GM21390 (cell line): Measurements from ENCODE around the gene MET.

Experiments
- ATAC-seq: cut with Tn5 transposase; IDR thresholded peaks from one replicate; pipeline ENCODE4 v1.9.1; 2021; ENCODE audit not compliant: unreplicated experiment

The MET gene

DNA sequence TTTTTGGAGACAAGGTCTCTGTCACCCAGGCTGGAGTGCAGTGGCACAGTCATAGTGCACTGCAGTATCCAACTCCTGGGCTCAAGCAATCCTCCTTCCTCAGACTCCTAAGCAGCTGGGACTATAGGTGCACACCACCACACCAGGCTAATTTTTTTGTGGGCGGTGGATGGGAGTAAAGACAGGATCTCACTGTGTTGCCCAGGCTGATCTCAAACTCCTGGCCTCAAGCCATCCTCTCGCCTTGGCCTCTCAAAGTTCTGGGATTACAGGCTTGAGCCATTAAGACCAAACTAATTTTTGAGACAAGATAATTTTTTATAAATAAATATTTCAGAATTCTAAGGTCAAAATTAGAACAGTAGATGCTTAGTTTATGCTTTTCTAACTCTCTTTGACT is 109.6 kb downstream of the MET start:
- ATAC-seq, result no peak

DNA sequence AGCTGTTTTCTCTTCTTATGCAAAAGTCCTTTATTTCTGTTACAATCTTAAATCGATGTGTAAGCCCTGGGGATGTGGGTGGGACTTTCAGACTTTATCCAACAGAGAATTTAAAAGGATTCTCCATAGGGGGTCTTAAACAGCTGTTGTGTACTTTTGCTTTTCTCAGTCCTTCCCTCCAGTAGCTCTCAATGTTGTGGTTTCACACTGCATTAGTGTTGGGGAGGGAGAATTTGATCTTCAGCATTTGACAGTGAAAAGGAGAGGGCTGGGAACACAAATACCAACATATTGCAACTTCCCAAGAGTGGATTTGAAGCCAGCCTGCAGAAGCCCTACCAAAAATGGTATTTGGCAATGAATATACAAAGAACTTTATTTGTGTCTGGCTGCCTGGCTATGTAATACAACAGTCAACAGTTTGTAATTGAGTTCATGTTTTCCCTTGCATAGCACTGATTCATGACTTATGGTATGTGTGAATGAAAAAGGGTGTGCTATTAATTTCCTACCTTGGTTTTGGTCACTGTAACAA is 110.2 kb downstream of the MET start:
- no peak for ATAC-seq

DNA sequence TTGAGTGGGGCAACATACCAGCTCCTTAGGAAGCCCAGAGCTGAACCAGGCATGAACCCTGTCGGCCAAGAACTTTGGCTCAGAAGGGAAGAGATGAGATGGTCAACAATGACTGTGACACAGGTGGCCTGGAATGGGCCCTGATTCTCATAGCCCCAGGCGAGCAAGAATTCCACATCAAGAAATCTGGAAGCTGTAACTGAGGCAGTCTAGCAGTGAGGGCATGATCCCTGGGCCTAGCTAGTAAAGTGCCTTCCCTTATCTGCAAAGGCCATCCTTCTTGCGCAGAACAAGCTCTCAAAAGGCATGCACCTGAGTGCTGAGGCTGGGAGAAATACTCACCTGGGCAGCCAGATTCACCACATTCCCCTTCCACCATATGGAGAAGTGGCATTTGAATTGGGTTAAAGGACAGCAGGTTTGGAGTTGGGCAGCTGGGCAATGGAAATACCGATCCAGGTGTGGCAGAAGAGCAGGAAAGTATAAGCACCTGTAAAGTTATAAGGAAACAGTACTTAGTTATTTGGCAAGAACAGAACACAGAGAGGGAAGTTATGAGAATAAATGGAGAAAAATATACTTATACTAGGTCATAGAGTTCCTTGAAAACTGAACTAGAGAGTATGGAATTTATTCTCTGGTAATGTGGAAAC is 111.8 kb downstream of the MET start:
- no peak for ATAC-seq

DNA sequence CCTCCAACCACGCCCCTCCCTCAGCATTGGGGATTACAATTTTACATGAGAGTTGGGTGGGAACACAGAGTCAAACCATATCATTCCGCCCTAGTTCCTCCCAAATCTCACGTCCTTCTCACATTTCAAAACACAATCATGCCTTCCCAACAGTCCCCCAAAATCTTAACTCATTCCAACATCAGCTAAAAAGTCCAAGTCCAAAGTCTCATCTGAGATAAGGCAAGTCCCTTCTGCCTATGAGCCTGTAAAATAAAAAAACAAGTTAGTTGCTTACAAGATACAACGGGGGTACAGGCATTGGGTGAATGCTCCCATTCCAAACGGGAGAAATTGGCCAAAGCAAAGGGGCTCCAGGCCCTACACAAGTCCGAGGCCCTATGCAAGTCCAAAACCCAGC is 112.7 kb downstream of the MET start:
- ATAC-seq, result no peak

DNA sequence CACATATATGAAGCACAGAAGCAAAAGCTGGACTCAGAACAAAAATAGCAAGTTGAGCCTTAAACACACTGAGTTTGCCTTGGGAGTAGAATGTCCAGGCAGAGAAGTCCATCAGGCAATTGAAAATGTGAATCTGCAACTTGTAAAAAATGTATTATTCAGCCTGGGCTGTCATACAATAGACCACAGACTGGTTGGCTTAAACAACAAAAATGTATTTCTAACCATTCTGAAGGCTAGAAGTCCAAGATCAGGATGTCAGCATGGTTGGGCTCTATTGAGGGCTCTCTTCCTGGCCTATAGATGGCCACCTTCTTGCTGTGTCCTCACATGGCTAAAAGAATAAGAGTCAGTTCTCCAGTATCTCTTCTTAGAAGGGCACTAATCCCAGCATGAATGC is 113.8 kb downstream of the MET start:
- ATAC-seq, result no peak

DNA sequence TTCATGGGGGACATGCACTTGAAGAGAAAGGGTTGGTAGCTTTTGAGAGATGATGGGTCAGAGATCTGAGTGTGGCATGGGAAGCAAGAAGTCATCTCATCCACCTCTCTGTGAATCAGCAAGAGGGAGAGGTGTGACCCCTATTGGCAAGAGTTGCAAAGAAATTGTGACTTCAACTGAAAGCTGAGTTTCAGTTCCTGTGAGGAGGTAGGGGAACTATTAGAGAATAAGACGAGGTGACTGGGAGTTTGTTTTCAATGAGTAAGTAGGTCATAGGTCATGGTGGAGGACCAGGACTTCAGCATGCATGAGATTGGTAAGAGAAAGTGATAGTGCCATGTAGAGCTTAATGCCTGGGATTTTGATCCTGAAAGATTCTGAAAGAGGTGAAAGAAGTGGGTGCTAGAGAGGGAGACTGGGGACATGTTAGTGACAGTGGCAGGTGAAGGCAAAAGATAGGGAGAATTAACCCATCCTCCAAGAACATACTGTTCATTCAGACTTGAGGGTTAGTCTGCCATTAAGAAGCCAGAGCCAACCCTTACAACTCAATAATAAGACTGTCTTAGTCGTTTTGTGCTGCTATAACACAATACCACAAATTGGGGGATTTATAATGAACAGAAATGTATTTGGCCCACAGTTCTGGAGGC is 114.9 kb downstream of the MET start:
- peak; percentile 99 for ATAC-seq

DNA sequence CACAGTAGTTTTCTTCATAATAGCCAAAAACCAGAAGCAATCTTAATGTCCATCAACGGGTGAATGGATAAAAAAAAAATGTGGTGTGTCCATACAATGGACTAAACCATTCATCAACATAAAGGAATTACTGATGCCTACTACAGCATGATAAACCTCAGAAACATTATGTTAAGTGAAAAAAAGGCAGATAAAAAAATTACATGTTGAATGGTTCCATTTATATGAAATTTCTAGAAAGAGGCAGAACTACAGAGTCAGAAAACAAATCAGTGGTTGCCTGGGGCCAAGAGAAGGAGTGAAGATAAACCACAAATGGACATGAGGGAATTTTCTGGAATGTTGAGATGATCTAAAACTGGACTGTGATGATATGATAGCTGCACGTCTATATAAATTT is 115.9 kb downstream of the MET start:
- no peak for ATAC-seq

DNA sequence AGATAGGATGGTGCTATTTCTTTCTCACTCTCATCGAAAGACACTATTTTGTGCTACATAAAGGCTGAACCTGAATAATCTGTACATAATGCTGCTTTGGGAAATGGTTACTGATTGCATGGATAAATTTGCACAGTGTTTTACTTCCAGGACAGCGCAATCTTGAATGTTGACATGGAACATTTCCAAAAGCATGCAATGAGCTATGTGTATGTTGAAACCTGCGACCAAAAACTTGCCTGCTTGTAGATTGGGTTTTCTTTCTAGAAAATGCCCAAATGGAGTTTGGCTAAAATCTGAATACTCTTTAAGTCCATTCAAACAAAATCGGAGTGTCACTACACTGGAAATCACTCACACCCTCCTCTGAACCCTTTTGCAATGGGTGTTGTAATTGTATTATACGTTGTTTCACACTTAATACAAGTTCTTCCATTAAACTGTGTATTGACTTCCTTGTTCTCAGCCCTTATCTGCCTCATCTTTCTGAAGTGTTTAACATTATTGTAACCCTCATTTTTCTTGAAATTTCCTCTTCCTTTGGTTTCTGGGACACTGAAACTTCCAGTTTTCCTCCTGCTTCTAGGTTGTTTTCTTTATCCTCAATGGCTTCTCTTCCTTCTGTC is 116.7 kb downstream of the MET start:
- ATAC-seq, result no peak

DNA sequence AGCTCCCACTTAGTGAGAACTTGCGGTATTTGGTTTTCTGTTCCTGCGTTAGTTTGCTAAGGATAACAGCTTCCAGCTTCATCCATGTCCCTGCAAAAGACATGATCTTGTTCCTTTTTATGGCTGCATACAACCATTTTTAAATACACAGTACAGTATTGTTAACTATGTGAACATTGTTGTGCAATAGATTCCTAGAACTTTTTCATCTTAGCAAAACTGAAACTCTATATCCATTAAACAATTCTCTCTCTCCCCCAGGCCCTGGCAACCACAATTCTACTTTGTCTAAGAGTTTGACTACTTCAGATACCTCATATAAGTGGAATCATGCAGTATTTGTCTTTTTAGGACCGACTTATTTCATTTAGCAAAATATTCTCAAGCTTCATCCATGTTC is 118.0 kb downstream of the MET start:
- ATAC-seq, result no peak

DNA sequence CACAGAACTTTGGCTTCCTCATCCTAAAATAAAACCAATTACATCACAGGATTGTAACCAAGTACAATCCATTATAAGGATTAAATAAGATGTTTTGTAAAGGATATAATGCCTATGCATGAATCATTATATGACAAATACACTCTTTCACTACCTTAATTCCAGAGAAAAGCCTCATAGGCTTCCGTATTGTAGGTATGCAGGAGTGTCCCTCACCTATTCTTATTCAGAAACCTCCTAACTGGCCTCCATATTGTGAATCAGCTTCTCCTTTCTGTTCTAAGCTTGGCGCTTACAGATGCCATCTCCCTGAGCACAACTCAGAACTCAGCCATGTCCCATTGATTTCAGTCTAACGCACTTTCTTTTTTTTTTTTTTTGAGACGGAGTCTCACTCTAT is 120.8 kb downstream of the MET start:
- no peak for ATAC-seq

DNA sequence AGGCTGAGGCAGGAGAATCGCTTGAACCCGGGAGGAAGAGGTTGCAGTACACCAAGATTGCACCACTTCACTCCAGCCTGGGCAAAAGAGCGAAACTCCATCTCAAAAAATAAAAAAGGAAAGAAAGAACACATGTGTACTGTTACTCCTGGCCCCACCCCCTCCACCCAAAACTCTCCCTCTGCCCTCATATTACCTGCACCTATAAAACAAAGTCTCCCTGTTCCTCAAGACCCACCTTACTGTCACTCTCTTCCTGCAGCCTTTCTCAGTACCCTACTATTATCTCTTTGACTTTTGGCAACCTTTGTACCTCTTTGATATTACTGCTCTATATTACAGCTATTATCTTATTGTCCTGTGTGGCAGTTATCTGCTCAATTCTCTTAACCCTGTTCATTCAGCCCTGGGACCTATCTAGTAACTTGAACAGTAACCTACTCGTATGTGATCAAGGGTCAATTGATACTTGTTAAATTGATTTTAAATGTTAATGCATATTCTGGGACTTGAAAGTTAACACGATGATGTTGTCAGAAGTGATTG is 121.9 kb downstream of the MET start:
- no peak for ATAC-seq

DNA sequence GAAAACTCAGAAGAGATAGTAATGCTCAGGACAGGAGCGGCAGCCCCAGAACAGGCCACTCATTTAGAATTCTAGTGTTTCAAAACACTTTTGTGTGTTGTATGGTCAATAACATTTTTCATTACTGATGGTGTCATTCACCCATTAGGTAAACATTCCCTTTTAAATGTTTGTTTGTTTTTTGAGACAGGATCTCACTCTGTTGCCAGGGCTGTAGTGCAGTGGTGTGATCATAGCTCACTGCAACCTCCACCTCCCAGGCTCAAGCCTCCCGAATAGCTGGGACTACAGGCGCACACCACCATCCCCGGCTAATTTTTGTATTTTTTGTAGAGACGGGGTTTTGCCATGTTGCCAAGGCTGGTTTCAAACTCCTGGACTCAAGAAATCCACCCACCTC is 124.5 kb downstream of the MET start:
- no peak for ATAC-seq

DNA sequence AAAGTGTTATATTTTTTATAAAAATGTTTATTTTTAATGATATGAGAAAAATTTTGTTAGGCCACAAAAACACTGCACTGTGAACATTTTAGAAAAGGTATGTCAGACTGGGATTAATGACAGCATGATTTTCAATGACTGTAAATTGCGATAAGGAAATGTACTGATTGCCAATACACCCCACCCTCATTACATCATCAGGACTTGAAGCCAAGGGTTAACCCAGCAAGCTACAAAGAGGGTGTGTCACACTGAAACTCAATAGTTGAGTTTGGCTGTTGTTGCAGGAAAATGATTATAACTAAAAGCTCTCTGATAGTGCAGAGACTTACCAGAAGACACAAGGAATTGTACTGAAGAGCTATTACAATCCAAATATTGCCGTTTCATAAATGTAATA is 125.6 kb downstream of the MET start:
- ATAC-seq, result no peak

DNA sequence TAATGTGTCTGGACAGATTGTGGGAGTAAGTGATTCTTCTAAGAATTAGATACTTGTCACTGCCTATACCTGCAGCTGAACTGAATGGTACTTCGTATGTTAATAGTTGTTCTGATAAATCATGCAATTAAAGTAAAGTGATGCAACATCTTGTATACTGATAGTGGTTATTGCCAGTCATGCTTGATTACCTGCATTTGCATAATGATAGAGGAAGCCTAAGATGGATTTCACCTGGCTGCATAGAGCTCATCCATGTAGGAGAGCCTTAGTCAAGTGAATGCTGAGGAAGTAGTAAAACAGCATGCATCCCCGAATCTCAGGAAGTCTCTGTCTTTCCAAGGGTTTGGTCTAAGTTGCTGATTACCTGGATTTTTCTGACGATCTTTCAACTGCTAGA is 126.2 kb downstream of the MET start:
- ATAC-seq, result no peak

DNA sequence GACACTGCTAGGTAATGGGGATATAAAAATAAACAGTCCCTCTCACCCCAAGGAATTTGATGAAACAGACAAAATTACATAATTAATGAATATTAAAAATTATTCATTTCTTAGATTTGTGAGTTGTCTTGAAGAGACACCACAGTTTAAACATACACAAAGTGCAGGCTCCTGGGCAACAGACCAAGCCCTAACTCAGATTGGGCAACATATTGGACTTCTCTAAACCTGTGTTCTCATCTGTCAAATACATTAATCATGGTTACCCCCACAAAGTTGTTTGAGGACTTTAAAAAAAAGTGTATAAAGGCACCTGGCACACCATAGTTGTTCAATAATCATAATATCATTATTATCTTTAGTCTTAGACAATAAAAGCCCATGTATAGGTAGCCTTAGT is 127.9 kb downstream of the MET start:
- no peak for ATAC-seq

DNA sequence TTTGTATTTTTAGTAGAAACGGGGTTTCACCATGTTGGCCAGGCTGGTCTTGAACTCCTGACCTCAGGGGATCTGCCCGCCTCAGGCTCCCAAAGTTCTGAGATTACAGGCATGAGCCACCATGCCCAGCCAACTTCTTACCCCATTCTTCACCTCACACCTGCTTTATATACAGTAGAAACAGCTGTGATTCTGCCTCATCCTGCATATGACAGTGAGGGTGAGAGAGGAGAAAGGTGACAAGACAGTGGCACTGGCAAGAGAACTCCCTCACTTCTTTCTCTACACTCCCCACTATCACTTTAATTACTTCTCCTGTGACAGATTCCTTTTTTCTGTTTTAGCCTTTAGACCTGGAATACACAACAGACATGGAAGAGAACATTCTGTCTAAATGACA is 128.6 kb downstream of the MET start:
- no peak for ATAC-seq

DNA sequence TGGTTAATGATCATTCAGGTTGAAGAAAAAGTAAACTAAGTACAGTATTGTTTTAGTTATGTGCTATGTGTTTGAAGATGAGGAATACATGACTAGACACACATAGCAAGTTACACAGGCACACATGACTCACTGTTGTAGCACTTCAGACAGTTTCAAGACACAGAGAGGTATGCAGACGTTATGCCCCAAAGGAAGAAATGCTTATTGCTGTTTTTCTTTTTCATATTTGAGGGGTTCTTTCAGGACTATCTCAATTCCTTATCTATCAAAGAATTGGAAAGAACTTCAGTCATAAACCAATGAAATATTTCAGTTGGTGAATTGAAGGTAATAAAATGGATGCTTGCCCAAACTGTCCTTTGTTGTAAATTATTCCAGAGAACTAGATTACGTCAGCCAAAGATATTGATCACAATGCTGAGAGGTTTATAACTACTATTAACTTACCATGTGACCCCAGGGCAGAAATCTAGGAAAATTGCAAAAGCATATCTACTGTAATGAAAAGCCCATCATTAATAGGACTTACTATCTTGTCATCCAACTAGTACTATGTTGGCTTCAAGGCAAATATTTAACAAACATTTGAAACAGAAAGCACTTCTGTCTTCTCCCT is 129.2 kb downstream of the MET start:
- ATAC-seq, result no peak

DNA sequence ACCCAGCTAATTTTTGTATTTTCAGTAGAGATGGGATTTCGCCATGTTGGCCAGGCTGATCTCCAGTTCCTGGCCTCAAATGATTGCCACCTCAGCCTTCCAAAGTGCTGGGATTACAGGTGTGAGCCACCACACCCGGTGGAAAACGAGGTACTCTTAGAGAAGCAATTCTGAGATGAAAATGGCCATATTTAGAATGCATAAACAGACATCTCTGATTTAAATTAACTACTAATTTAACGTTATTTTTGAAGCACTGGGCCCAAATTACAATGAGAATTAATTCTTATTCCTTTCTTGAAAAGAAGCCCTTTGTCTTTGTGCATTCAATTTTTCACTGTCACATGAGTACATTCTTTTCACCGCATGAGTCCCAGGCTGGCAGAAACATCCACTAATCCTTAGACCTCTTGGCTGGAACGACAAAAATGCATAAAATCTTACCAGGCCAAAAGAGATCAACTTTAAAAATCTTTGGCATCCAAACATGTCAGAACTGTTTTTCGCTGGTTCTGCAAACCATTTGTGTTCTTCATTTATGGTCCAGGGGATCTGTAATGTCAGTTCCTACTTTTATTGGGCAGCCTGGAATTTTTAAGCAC is 130.2 kb downstream of the MET start:
- ATAC-seq, result no peak

DNA sequence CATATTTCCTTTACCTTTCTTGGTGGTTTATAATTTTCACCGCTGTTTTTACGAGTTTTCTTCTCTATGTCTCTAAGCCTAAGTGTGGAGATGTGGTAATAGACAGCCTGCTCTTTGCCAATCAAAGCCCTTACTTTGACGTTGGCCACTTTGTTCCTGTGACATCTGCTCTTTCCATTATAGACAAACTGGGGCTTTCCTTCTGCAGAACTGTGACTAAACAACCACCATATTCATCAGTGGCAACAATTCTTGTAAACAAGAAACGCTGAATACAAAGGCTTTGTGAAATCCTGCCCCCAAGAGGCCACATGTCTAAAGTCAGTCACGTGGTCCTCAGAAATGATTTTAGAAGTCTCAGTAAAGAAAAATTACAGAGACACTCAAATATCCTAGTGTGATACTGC is 130.8 kb downstream of the MET start:
- ATAC-seq, result peak; percentile 76

DNA sequence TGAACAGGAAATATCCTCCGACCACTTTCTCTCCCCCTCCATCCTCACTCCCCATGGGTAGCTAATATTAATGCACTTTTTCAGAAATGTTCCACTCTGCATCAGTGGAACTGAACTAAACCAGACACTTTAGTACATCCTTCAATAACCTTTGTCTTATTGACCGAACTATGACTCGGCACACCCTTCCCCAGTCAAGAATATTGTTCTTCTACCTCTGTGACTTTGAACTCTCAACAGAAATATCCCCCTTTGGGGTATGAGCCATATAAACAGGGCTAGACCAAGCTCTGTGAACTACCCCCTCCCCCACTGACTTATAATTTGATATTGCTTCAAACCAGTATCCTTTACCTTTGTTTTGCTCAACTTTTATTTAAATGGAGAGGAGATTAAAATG is 132.5 kb downstream of the MET start:
- ATAC-seq, result no peak

DNA sequence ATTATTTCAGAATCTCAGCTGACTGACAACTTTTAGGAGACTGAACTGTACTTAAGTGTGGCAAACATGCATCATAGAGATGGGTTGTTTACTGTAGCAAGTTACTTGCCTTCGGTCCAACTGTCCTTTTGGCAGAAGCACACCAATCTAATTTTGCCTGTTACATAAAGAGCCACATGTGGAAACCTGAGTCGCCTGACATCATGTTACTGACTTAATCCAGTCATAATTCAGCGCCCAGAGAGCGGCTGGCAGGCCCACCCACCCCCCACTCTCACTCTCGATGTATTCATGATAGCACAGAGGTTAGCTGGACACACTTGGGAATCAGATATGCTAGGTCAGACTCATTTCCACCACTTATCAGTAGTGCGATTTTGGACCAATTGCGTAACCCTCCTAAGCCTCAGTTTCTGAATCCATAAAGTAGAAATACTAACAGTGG is 133.1 kb downstream of the MET start:
- no peak for ATAC-seq
